HepG2 (cell line): ENCODE results near the gene SP9. TPM values are rescaled to one million over a fixed set of nuclear protein-coding genes. Genes with fewer than 3 reads are reported as not detected.

ENCODE experiments used
- ATAC-seq: fragments of 200-7000 bp; cut with Tn5 transposase; 3 replicates; pipeline ENCODE4 v1.9.1; 2020; ENCODE audit warnings: mild to moderate bottlenecking, moderate library complexity
- BruUV-seq: library from RNA; stranded (reverse); fragments of 400-500 nt; replicated peaks from 2 replicates; lab custom pipeline; 2021; lab: Mats Ljungman, UMichigan
- CTCF ChIA-PET: fragments of 300-600 bp; formaldehyde crosslinking; extraction: SDS; loops from one replicate; lab custom pipeline; 2021; ENCODE audit warnings: low total read pairs, inconsistent platforms, low intra/inter-chr PET ratio; lab: Yijun Ruan, JAX
- POLR2A ChIA-PET: fragments of 350-600 bp; sonication (Branson Sonifier 250); formaldehyde crosslinking; loops from one replicate; lab custom pipeline; 2020; ENCODE audit warnings: antibody characterized with exemption, inconsistent platforms; lab: Yijun Ruan, JAX
- DNase-seq: peaks from one replicate; pipeline ENCODE4 v3.0.0-alpha.2; 2015; ENCODE audit warnings: low spot score
- FAIRE-seq: peaks from 3 replicates; lab custom pipeline; 2011; peaks lifted over from hg19 to GRCh38; lab: Jason Lieb, UNC
- H2AFZ ChIP-seq: one replicate; pipeline ENCODE4 v1.6.1; 2011; ENCODE audit warnings: low read length, inconsistent platforms
- H3K27ac ChIP-seq: fragments of 300-600 bp; 3 replicates; pipeline ENCODE4 v1.8.0; 2011; ENCODE audit warnings: mixed run types, mild to moderate bottlenecking, mixed read lengths, low read length, inconsistent platforms; ENCODE audit not compliant: insufficient read depth; ENCODE audit errors: extremely low read length
- H3K27me3 ChIP-seq, 2 experiments: fragments of 200-600 bp in 1 of 2; 2 replicates in 1 of 2; 3 replicates in 1 of 2; pipeline versions ENCODE4 v1.6.0 to v1.8.0; 2011; ENCODE audit warnings: low read length in 2 of 2, mild to moderate bottlenecking in 2 of 2, moderate library complexity in 2 of 2, inconsistent platforms in 1 of 2; ENCODE audit not compliant: insufficient read depth in 2 of 2, control insufficient read depth in 1 of 2
- H3K36me3 ChIP-seq, 2 experiments: fragments of 200-600 bp in 1 of 2; replicated peaks in 1 of 2; 2 replicates in 1 of 2; 3 replicates in 1 of 2; pipeline versions ENCODE4 v1.5.1 to v1.8.0; 2011; ENCODE audit warnings: low read length in 2 of 2, inconsistent platforms in 1 of 2; ENCODE audit not compliant: insufficient read depth in 2 of 2, control insufficient read depth in 1 of 2
- H3K4me1 ChIP-seq: 2 replicates; pipeline ENCODE4 v1.5.1; 2012; ENCODE audit warnings: low read length, inconsistent platforms; ENCODE audit not compliant: insufficient read depth
- H3K4me2 ChIP-seq: 2 replicates; pipeline ENCODE4 v1.6.0; 2011; ENCODE audit warnings: low read depth, low read length, inconsistent platforms
- H3K4me3 ChIP-seq, 3 experiments: fragments of 200-600 bp in 1 of 3; sonication (generic), shearing (Covaris generic) in 1 of 3; replicated peaks in 1 of 3; 2 replicates each; pipeline ENCODE4 v1.5.1; 2011 to 2016; ENCODE audit warnings: low read length in 3 of 3, inconsistent platforms in 2 of 3, low read depth in 2 of 3, mild to moderate bottlenecking in 2 of 3, control low read depth in 1 of 3, mixed read lengths in 1 of 3; ENCODE audit not compliant: insufficient read depth in 1 of 3
- H3K79me2 ChIP-seq: one replicate; pipeline ENCODE4 v1.6.1; 2011; ENCODE audit warnings: low read length, inconsistent platforms; ENCODE audit not compliant: insufficient read depth
- H3K9ac ChIP-seq: 2 replicates; pipeline ENCODE4 v1.6.0; 2011; ENCODE audit warnings: mild to moderate bottlenecking, low read depth, low read length, inconsistent platforms; ENCODE audit not compliant: insufficient read depth
- H3K9me3 ChIP-seq: 2 replicates; pipeline ENCODE4 v1.5.1; 2012; ENCODE audit warnings: mild to moderate bottlenecking, low read length
- H4K20me1 ChIP-seq: 2 replicates; pipeline ENCODE4 v1.6.0; 2011; ENCODE audit warnings: inconsistent platforms, mild to moderate bottlenecking, low read length, moderate library complexity; ENCODE audit not compliant: insufficient read depth
- ARHGAP35 ChIP-seq: sonication (generic); formaldehyde crosslinking; IDR thresholded peaks from 2 replicates; pipeline ENCODE4 v1.9.0; 2022; ENCODE audit warnings: mild to moderate bottlenecking, inconsistent platforms, moderate library complexity, missing genetic modification reagents, borderline replicate concordance
- ATF7 ChIP-seq, 2 experiments: fragments of 450-650 bp in 1 of 2; sonication (generic) in 1 of 2; formaldehyde crosslinking in 1 of 2; IDR thresholded peaks; 2 replicates each; pipeline versions ENCODE4 v1.4.0 to v1.6.1; 2016 to 2020; ENCODE audit warnings: antibody characterized with exemption in 1 of 2, mild to moderate bottlenecking in 1 of 2, missing genetic modification reagents in 1 of 2
- CHCHD3 ChIP-seq: sonication (generic); formaldehyde crosslinking; IDR thresholded peaks from 2 replicates; pipeline ENCODE4 v1.8.0; 2022; ENCODE audit warnings: mild to moderate bottlenecking, missing genetic modification reagents, moderate library complexity
- HNRNPK ChIP-seq: fragments of 200-400 bp; formaldehyde crosslinking; IDR thresholded peaks from 2 replicates; pipeline ENCODE4 v1.6.1; 2018; ENCODE audit warnings: low read length, low read depth, moderate library complexity, mild to moderate bottlenecking; ENCODE audit not compliant: poor library complexity, severe bottlenecking
- KLF6 ChIP-seq: IDR thresholded peaks from 2 replicates; pipeline ENCODE4 v1.8.0; 2016; ENCODE audit warnings: missing biosample characterization, missing genetic modification reagents
- LCORL ChIP-seq, 2 experiments: fragments of 450-650 bp in 1 of 2; sonication (generic) in 1 of 2; formaldehyde crosslinking in 1 of 2; IDR thresholded peaks; 2 replicates each; pipeline versions ENCODE4 v1.5.0 to v1.6.1; 2017 to 2020; ENCODE audit warnings: antibody characterized with exemption in 1 of 2, missing genetic modification reagents in 1 of 2
- PHF5A ChIP-seq: IDR thresholded peaks from one replicate; pipeline ENCODE4 v1.6.1; 2018; ENCODE audit warnings: low read depth, missing genetic modification reagents; ENCODE audit not compliant: unreplicated experiment
- PRPF4 ChIP-seq: fragments of 200-400 bp; formaldehyde crosslinking; IDR thresholded peaks from 2 replicates; pipeline ENCODE4 v1.6.1; 2016; ENCODE audit warnings: low read length, low read depth; ENCODE audit not compliant: poor library complexity, severe bottlenecking
- SNAPC4 ChIP-seq: sonication (generic); formaldehyde crosslinking; IDR thresholded peaks from 2 replicates; pipeline ENCODE4 v1.4.0; 2020; ENCODE audit warnings: mild to moderate bottlenecking, missing genetic modification reagents
- ZSCAN29 ChIP-seq: sonication (generic); formaldehyde crosslinking; conservative IDR thresholded peaks from 2 replicates; pipeline ENCODE4 v1.4.0; 2020; ENCODE audit warnings: mild to moderate bottlenecking, missing genetic modification reagents
- WGBS: methylation state at CpG from one replicate; pipeline ENCODE4 v1.1.6; 2017; ENCODE audit warnings: low lambda C conversion rate; 5-methylcytosine and 5-hydroxymethylcytosine counted together
- in situ Hi-C: cut with HindIII; loops from 2 replicates; pipeline ENCODE4 v1.10.0; 2017; ENCODE audit warnings: low pct_unique_long_range_greater_than_20kb; ENCODE audit not compliant: extremely low pct_ligation_motif_present
- intact Hi-C: fragments of 100-400 bp; cut with micrococcal nuclease; formaldehyde crosslinking; loops from one replicate; pipeline ENCODE4 v1.10.0; 2022; ENCODE audit not compliant: unreplicated experiment
- polyA plus RNA-seq, 8 experiments: library from polyadenylated mRNA; depleted of rRNA in 3 of 8; stranded (reverse) in 7 of 8; unstranded in 1 of 8; fragments of >200 nt; fragmentation: Illumina TruSeq in 4 of 8; extraction: Trizol in 4 of 8; gene quantifications; 2 replicates each; pipeline versions ENCODE4 v1.2.1 to v1.2.3, GENCODE V29; 2011 to 2016; ENCODE audit warnings: low read depth in 4 of 8, missing spikeins in 1 of 8, mixed read lengths in 1 of 8; ENCODE audit not compliant: insufficient read depth in 1 of 8
- total RNA-seq, 5 experiments: library from RNA; depleted of rRNA; stranded (reverse); fragments of >200 nt; fragmentation: Illumina TruSeq; extraction: Trizol; gene quantifications; 2 replicates each; pipeline ENCODE4 v1.2.3, GENCODE V29; 2016; ENCODE audit warnings: low read depth in 1 of 5
- TF ChIP-seq, protein P1 (sequence below): sonication (generic); formaldehyde crosslinking; IDR thresholded peaks from 2 replicates; pipeline ENCODE4 v1.4.0; 2020; ENCODE audit warnings: missing genetic modification reagents

SP9 gene
- total and polyA plus RNA-seq, 2 of the 13 experiments (the other 11 are each of a cell fraction or from before 2014, with no cell fraction given): not detected

DNA sequence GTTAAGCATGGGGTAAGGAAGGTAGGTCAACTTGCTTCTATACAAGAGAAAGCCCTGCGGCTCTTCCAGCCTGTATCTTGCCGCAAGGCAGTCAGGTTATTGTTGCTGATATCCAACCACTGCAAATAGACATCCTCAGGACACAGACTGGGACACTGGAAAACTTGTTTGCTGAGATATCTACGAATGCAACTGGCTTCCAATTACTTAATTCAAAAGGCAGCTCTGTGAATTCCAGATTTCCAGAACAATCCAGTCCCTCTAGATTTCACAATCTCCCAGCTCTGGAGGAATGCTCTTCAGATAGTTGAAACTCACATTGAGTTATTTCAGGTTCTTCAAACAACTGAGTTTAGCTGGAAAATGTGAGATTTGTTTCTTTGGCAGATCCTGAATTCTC, 34.6 kb upstream of the SP9 start (continued):
- TF ChIP-seq, protein P1, sequence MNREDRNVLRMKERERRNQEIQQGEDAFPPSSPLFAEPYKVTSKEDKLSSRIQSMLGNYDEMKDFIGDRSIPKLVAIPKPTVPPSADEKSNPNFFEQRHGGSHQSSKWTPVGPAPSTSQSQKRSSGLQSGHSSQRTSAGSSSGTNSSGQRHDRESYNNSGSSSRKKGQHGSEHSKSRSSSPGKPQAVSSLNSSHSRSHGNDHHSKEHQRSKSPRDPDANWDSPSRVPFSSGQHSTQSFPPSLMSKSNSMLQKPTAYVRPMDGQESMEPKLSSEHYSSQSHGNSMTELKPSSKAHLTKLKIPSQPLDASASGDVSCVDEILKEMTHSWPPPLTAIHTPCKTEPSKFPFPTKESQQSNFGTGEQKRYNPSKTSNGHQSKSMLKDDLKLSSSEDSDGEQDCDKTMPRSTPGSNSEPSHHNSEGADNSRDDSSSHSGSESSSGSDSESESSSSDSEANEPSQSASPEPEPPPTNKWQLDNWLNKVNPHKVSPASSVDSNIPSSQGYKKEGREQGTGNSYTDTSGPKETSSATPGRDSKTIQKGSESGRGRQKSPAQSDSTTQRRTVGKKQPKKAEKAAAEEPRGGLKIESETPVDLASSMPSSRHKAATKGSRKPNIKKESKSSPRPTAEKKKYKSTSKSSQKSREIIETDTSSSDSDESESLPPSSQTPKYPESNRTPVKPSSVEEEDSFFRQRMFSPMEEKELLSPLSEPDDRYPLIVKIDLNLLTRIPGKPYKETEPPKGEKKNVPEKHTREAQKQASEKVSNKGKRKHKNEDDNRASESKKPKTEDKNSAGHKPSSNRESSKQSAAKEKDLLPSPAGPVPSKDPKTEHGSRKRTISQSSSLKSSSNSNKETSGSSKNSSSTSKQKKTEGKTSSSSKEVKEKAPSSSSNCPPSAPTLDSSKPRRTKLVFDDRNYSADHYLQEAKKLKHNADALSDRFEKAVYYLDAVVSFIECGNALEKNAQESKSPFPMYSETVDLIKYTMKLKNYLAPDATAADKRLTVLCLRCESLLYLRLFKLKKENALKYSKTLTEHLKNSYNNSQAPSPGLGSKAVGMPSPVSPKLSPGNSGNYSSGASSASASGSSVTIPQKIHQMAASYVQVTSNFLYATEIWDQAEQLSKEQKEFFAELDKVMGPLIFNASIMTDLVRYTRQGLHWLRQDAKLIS (CRISPR knock-in tag): no peak

- Histone ChIP-seq H3K4me3 (no peak overlapping the region), H2AFZ (no peak overlapping the region), H3K79me2 (no peaks in the 10 kb centered on the region), H3K4me1 (no peaks in the 10 kb centered on the region), H3K36me3 (no peaks in the 10 kb centered on the region), H3K9ac (no peak overlapping the region), H4K20me1 (no peaks in the 10 kb centered on the region), H3K27me3 (peaks cover 0 to 39% of the 10 kb centered on the region in 2 experiments; a peak in 2 of 5 replicates), H3K9me3 (no peaks in the 10 kb centered on the region), H3K4me2 (no peak overlapping the region), H3K27ac (no peak overlapping the region)
- DNase-seq (no peak), ATAC-seq (no peak), FAIRE-seq (no peak)
- TF ChIP-seq PHF5A (no peak), ARHGAP35 (CRISPR knock-in tag) (no peak), KLF6 (CRISPR knock-in tag) (no peak), PRPF4 (no peak), SNAPC4 (no peak), CHCHD3 (no peak), LCORL (IDR thresholded peaks at IDR 0.05) (peak; percentile 67; the same call in 1 of the 2 replicates), LCORL (CRISPR knock-in tag; IDR thresholded peaks at IDR 0.05) (no peak), ZSCAN29 (no peak), ATF7 (IDR thresholded peaks at IDR 0.05) (peak; percentile 75), ATF7 (CRISPR knock-in tag; IDR thresholded peaks at IDR 0.05) (no peak), HNRNPK (no peak)
- in situ Hi-C loops: no loop called here
- 21% methylated on average over 2 of the region's 2 CpGs for WGBS
- BruUV-seq: no TSS peak
- POLR2A ChIA-PET: no interaction called here
- intact Hi-C loops: no loop called here
- CTCF ChIA-PET: no interaction called here
Measured at GRCh38 chr2:174312581-174313234, 22.0 kb upstream of the SP9 start.
